Fibroblast of peridontal ligament (primary cell): ENCODE data around the gene GTF3C1.

Source experiments
- DNase-seq: peaks from one replicate; pipeline ENCODE4 v3.0.0-alpha.2; 2010; ENCODE audit errors: extremely low read depth

The GTF3C1 gene

GRCh38 chr16:27561216-27561615, 11.5 kb upstream of the GTF3C1 start:
- no peak for DNase-seq

- DNase-seq, result no peak
Measured at GRCh38 chr16:27558932-27559331, 9.2 kb upstream of the GTF3C1 start.

GRCh38 chr16:27558434-27558833, 8.7 kb upstream of the GTF3C1 start:
- no peak for DNase-seq

GRCh38 chr16:27556471-27556870, 6.8 kb upstream of the GTF3C1 start:
- DNase-seq, result no peak

GRCh38 chr16:27551036-27551435, 1.3 kb upstream of the GTF3C1 start:
- peak; percentile 25 for DNase-seq

- no peak for DNase-seq
Measured at GRCh38 chr16:27550582-27550920, 838 bp upstream of the GTF3C1 start.

- DNase-seq, result no peak
Measured at GRCh38 chr16:27549464-27549745, 308 bp downstream of the GTF3C1 start.

- no peak for DNase-seq
Measured at GRCh38 chr16:27547851-27548250, 1.9 kb downstream of the GTF3C1 start.

GRCh38 chr16:27547134-27547533, 2.6 kb downstream of the GTF3C1 start:
- peak; percentile 72 for DNase-seq

GRCh38 chr16:27544671-27545070, 5.0 kb downstream of the GTF3C1 start:
- DNase-seq, result no peak

GRCh38 chr16:27543801-27544200, 5.9 kb downstream of the GTF3C1 start:
- no peak for DNase-seq

GRCh38 chr16:27539636-27540035, 10.1 kb downstream of the GTF3C1 start:
- DNase-seq, result no peak

- DNase-seq, result no peak
Measured at GRCh38 chr16:27539120-27539519, 10.6 kb downstream of the GTF3C1 start.

- no peak for DNase-seq
Measured at GRCh38 chr16:27538528-27538927, 11.2 kb downstream of the GTF3C1 start.

- no peak for DNase-seq
Measured at GRCh38 chr16:27534256-27534655, 15.5 kb downstream of the GTF3C1 start.

GRCh38 chr16:27531826-27532800, 17.6 kb downstream of the GTF3C1 start:
- no peak for DNase-seq

- no peak for DNase-seq
Measured at GRCh38 chr16:27531186-27531585, 18.5 kb downstream of the GTF3C1 start.

- DNase-seq, result peak; percentile 67
Measured at GRCh38 chr16:27529962-27530361, 19.8 kb downstream of the GTF3C1 start.

GRCh38 chr16:27528294-27528693, 21.4 kb downstream of the GTF3C1 start:
- DNase-seq, result no peak

GRCh38 chr16:27526180-27526579, 23.5 kb downstream of the GTF3C1 start:
- no peak for DNase-seq

GRCh38 chr16:27522173-27522707, 27.5 kb downstream of the GTF3C1 start:
- no peak for DNase-seq

GRCh38 chr16:27520982-27521673, 28.6 kb downstream of the GTF3C1 start:
- no peak for DNase-seq

- DNase-seq, result no peak
Measured at GRCh38 chr16:27518226-27518625, 31.5 kb downstream of the GTF3C1 start.
